ENCODE measurements around the gene B3GNT4.
A peak's percentile ranks its signal among the peaks of the same experiment; 100 is the strongest.
"Not testable (repeated sequence)": the region's sequence is repeated elsewhere in the genome, so short reads cannot be mapped to it uniquely, and the experiment has no call there.

B3GNT4 gene

DNA sequence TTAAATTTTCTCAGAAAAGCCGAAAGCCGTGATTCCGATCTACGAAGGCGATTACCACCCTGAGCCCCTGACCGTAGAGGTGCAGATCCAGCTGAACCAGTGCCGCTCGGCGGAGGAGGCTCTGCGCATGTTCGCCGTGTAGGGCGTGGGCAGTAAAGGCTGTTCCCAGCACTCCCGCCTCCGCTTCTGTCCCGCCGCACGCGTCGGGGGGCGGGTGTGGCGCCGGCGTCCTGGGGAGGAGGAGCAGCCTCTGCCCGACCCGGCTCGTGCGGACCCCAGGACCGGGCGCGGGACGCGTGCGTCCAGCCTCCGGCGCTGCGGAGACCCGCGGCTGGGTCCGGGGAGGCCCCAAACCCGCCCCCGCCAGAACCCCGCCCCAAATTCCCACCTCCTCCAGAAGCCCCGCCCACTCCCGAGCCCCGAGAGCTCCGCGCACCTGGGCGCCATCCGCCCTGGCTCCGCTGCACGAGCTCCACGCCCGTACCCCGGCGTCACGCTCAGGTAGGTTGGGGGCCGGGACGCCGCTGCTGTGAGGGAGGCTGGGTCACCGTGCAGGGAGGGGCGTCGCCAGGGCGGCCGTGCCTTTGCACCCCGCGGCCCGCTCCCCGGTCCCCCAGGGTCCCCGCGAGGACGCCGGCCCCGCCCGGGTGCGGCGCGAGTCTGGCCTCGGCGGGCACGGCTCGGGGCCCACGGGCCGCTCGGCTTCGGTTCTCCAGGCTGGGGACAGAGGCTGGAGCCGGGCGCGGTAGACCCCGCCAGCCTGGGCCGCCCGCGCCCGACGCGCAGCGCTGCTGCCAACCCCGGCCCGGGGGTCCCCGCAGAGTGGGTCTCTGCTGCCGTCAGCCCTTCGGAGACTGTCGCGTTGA lies at the start of gene B3GNT4:
B3GNT4 (plus strand) TSS at position 409 of the 866 bp plus-strand sequence. CDS start 910 bp downstream, outside the sequence.
- DNase-seq, result peak; percentile 22 to 71 (median 66)

- DNase-seq, result no peak
Measured at GRCh38 chr12:122155705-122156104, 47.8 kb upstream of the B3GNT4 start.

DNA sequence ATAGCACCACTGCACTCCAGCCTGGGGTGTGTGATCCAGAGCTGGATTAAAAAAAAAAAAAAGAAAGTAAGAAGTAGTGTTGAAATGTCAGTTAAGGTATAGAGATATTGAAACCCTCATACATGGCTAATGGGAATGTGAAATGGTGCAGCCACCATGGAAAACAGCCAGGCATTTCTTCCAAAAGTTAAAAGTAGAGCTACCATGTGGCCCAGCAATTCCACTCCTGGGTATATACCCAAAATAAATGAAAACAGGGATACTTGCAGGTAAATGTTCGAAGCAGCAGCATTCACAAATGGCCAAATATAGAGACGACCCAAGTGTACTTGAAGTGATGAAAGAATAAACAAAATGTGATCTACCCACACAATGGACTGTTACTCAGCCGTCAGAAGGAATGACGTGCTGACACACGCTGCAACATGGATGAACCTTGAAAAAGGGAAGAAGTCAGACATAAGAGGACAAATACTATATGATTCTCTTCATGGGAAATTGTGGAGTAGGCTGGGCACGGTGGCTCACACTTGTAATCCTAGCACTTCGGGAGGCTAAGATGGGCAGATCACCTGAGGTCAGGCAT lies 44.7 kb upstream of the B3GNT4 start:
- no peak for DNase-seq

GRCh38 chr12:122159882-122160281 lies 43.6 kb upstream of the B3GNT4 start:
- no peak for DNase-seq

GRCh38 chr12:122160761-122161160 lies 42.7 kb upstream of the B3GNT4 start:
- DNase-seq, result no peak

DNA sequence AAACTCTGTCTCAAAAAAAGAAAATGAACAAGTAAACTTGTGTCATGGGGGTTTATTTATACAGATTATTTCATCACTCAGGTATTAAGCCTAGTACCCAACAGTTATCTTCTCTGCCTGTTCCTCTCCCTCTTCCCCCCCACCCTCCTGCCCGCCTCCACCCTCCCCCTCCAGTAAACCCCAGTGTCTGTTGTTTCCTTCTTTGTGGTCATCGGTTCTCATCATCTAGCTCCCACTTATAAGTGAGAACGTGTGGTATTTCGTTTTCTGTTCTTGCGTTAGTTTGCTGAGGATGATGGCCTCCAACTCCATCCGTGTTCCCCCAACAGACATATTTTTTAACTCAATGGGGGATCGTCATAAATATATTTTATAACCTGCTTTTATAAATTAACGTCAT lies 41.8 kb upstream of the B3GNT4 start:
- no peak for DNase-seq

- no peak for DNase-seq
Measured at GRCh38 chr12:122162976-122163375, 40.5 kb upstream of the B3GNT4 start.

DNA sequence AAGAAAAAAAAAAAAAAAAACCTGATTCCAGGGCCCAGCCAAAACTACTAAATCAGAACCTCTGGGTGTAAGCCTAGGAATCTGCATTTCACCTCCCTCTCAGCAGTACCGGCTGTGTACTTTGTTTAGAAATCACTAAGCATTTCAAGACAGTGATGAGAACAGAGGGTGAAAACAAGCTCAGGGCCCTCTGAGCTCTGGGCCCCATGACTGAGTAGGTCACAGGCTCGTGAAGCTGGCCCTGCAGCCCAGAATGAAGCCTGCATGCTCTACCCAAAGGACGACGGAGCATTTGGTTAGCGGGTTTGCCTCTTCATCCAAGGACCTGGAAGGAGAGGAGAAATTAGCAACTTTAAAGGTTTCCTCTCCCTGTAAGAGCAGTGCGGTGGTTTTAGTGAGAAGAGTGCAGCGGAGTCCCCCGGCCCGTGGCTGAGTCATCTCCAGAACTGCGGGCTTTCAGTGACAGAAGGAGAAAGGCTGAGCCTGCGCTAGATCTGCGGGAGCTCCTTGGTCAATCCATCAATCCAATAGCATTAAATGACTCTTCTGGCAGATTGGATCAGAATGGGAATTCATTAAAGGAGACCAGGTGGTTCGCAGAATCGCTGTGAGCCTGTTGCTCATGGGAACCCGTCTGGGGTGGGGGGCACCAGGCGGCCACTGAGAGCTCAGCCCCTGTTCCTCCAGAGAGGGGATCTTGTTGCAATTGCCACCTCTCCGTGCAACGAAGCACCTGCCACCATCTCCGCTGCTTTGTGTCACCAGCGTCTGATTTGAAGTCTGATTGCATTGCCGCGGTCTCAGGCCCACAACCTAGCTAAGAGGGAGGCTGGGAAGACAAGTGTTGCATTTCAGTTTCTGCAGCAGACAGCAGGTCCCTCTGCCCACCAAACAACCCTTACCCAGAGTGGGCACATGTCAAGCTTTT lies 36.8 kb upstream of the B3GNT4 start:
- no peak for DNase-seq

DNA sequence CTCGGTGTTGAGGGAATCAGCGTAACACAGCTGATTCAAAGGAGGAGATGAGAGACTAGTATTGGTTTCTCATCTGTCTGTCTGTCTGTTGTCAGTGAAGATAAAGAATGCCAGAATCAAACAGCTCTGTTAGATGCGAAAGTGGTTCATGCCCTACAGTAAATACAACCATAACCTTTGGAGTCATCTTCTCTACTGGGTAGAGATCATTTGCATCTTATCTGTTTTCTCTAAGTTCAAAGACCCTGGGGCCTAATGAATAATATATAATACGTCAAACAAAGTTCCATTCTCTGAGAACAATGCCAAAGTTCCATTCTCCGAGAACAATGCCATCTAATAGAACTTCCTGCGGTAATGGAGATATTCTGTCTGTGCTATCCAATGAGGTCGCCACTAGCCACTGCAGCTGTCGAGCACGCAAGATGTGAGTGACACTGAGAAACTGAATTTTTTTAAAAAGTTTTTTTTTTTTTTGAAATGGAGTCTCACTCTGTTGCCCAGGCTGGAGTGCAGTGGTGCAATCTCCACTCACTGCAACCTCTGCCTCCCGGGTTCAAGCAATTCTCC lies 36.1 kb upstream of the B3GNT4 start:
- DNase-seq, result no peak

- no peak for DNase-seq
Measured at GRCh38 chr12:122168492-122168891, 35.0 kb upstream of the B3GNT4 start.

GRCh38 chr12:122171399-122171798 lies 32.1 kb upstream of the B3GNT4 start:
- DNase-seq, result no peak

DNA sequence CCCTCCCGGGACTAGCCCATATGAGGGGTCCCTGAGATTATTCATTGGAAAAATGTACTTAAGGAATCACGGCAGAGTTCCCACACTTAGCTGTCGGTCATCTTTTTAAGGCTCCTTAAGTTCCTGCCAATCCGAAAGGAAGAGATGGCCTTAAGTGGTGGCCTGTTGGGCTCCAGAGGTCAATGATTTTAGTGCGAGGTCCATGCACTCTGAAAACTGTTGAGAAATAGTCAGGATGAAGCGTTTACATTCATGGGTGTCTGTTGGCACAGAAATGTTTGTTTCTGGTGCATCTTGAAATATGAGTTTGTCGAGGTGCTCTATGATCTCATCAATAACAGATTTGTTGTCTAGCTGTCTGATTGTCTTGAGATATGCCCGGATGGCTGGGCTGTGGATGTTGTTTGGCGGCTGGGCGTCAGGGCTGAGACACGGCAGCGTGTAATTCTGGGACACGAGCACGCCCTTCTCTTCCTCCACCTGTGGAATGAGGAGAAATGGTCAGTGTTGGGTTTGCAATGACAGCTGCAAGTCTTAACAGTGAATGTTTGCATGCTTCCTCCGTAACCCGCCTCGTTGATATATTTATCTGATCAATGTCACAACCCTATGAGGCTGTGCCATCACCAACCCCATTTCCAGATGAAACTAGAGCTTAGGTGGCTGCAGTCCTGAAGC lies 31.1 kb upstream of the B3GNT4 start:
- DNase-seq, result no peak

- DNase-seq, result no peak
Measured at GRCh38 chr12:122174155-122174845, 29.2 kb upstream of the B3GNT4 start, which contains the start of gene IL31. TSS of gene IL31 (minus strand) at chr12:122174221. CDS start at chr12:122174172, 49 bp downstream.

- DNase-seq, result not testable (repeated sequence)
Measured at GRCh38 chr12:122176473-122176872, 27.0 kb upstream of the B3GNT4 start.

DNA sequence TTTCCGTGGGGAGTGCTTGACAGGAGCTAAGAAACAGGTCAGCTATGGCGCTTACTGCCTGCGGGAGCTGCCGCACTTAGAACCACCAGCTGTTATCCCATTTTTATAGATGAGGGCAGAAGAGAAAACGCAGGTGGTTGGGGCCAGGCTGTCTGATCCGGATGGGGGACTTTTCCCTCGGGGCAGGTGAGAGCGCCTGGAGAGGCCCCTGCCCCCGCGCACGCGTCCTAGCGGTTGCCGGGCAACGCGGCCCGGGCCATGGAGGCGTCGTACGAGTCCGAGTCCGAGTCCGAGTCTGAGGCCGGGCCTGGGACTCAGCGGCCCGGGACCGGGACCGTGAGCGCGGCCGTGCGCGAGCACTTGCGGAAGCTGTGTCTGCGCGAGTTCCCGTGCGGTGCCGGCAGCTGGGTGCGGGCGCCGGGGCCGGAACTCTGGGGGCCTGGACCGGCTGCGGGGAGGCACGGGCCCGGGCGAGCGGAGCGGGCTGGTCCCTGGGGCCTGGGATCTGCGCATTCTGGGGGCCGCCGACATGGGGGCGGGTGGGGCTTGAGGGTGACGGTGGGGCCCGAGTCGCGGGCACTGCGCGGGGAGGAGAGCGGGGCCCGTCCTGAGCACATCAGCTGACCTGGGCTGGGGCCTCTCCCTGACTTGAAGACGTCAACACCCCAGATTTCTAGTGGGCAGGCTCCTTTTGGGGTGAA lies 20.5 kb upstream of the B3GNT4 start, which contains the start of gene LRRC43:
LRRC43 (plus strand) TSS at position 237 of the 701 bp plus-strand sequence; CDS start at position 259, 22 bp downstream.
- peak in 3 of 6 experiments; percentile 4 to 42 (median 20) for DNase-seq

- no peak for DNase-seq
Measured at GRCh38 chr12:122183588-122183940, 19.9 kb upstream of the B3GNT4 start.

GRCh38 chr12:122184517-122184916 lies 19.0 kb upstream of the B3GNT4 start:
- no peak for DNase-seq

GRCh38 chr12:122185079-122185478 lies 18.4 kb upstream of the B3GNT4 start:
- DNase-seq, result no peak

DNA sequence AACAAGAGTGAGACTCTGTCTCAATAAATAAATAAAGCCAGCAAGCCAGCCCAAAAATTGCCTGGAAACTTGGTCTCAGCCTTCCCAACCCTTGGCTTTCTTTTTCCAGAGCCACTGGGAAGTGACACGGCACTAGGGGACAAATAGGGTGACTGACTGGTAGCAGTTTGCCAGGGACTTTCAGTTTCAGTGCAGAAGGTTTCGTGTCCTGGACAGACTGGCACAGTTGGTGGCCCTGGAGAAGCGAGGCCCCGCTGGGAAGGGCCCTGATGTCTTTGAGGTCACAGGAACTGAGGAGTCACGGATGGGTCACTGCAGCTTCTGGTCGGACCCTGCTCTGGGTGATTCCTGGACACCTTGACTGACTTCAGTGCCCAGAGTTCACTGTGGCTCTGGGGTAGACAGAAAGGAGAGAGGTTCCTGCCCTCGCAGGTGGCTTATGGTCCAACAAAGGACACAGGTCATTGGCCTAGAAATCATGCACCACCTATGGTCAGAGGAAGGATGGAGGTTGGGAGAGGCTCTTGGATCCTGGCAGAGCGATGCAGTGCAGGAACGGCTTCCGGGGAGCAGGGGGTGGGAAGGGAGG lies 17.9 kb upstream of the B3GNT4 start:
- no peak for DNase-seq

DNA sequence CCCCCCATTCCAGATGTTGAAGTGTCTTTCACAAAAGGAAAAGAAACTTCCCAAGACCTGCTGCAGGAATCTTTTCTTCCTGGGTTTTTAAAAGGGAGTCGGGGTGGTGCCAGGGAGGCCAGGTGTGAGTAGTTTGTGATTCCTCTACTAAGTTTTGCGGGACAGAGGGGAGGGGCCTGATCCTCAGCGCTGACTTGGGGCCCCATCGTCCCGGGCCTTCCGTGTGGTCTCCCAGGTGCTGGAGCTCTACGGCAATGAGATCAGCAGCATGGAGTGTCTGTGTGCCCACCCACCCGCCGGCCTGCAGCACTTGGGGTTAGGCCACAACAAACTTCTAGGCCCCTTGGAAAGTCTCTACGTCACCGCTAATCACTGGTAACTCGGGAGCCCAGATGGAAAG lies 16.0 kb upstream of the B3GNT4 start:
- no peak for DNase-seq
